ENCODE results near the gene FCRL6. TPM values are rescaled to one million over a fixed set of nuclear protein-coding genes. Genes with fewer than 3 reads are reported as not detected.

FCRL6 gene
- total RNA-seq, 3 donors from 2014 or later (not counting 1 experiment from before 2014, with no cell fraction given) = 138 to 309 (median 298) TPM

Other genes starting within 250 kb of the FCRL6 start
- gene APCS, start 214.5 kb upstream of the FCRL6 start, total RNA-seq = not detected
- not detected for gene CRP, start 87.8 kb upstream of the FCRL6 start, total RNA-seq
- gene DUSP23, start 21.4 kb upstream of the FCRL6 start, total RNA-seq = 10 to 100 TPM; 18.6 to 22.1 (median 21.1) TPM
- 1 to 10 TPM in 2 of 3 donors, under 1 TPM in 1; 0.64 to 4.4 (median 2.8) TPM for gene SLAMF8, start 24.5 kb downstream of the FCRL6 start, total RNA-seq
- gene VSIG8, start 60.3 kb downstream of the FCRL6 start, total RNA-seq = not detected
- gene CFAP45, start 97.8 kb downstream of the FCRL6 start, total RNA-seq = 1 to 10 TPM; 1.3 to 5.0 (median 1.6) TPM
- gene TAGLN2, start 123.1 kb downstream of the FCRL6 start, total RNA-seq = 100 to 1,000 TPM; 344 to 394 (median 358) TPM
- not detected for gene IGSF9, start 143.3 kb downstream of the FCRL6 start, total RNA-seq
- gene SLAMF9, start 151.9 kb downstream of the FCRL6 start, total RNA-seq = not detected
- gene PIGM, start 229.6 kb downstream of the FCRL6 start, total RNA-seq = 1 to 10 TPM; 3.8 to 5.1 (median 3.9) TPM

Measured in natural killer cell (primary cell).